Epithelial cell of esophagus (primary cell): ENCODE data around the gene RHEBL1.

Experiments used
- DNase-seq: peaks from one replicate; pipeline ENCODE4 v3.0.0; 2010; ENCODE audit warnings: low read depth
- H3K4me3 ChIP-seq: 2 replicates; pipeline ENCODE4 v1.5.1; 2011; ENCODE audit warnings: mild to moderate bottlenecking, low read length, control low read depth
- CTCF ChIP-seq: IDR thresholded peaks from 2 replicates; pipeline ENCODE4 v1.5.1; 2011; ENCODE audit warnings: low read depth, mild to moderate bottlenecking, low read length, control low read depth, inconsistent platforms; ENCODE audit not compliant: insufficient read depth; ENCODE audit errors: missing control alignments

RHEBL1 gene

GRCh38 chr12:49088932-49089330 lies 19.2 kb upstream of the RHEBL1 start:
- DNase-seq = no peak
- no peak for TF ChIP-seq CTCF
- no peak overlapping the region for H3K4me3 ChIP-seq

GRCh38 chr12:49088150-49088931 lies 18.6 kb upstream of the RHEBL1 start:
- DNase-seq = peak; percentile 93
- peak; percentile 86 for TF ChIP-seq CTCF
- no peak overlapping the region for H3K4me3 ChIP-seq

GRCh38 chr12:49086116-49086515 lies 16.3 kb upstream of the RHEBL1 start:
- no peak overlapping the region for H3K4me3 ChIP-seq
- no peak for DNase-seq
- TF ChIP-seq CTCF = no peak

GRCh38 chr12:49084438-49084837 lies 14.7 kb upstream of the RHEBL1 start:
- H3K4me3 ChIP-seq = no peak overlapping the region
- no peak for TF ChIP-seq CTCF
- DNase-seq = no peak

DNA sequence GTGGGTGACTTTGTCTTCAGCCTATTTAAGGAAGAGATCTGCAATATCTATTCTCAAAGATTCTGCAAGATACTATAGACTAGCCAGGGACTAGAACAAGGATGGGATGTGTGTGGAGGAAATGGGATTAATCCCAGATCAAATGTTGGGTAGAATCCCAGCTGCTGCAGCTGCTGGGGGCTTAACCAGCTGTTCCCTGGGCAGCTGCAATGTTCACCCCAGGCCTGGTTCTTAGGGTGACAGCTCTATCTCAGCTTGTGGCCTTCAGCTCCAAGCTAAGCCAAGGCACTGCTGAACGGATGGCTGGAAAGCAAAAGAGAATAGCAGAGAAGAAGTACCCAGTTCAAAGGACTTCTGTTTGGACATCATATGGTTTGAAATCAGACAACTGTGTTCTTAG lies 10.0 kb upstream of the RHEBL1 start:
- no peak overlapping the region for H3K4me3 ChIP-seq
- TF ChIP-seq CTCF = no peak
- no peak for DNase-seq

DNA sequence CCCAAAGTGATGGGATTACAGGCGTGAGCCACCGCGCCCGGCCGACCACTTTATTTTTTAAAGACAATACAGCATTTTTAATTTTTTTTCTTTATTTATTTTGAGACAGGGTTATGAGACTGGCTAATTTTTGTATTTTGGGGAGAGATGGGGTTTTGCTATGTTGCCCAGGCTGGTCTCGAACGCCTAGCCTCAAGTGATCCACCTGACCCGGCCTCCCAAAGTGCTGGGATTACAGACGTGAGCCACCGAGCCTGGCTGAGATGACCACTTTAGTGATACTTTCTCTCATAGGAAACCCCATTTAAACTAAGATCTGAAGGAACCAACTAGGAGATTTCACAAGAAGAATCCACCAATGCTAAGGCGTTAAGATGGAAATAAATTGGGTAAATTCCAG lies 1.2 kb upstream of the RHEBL1 start:
- H3K4me3 ChIP-seq = no peak overlapping the region
- DNase-seq = no peak
- no peak for TF ChIP-seq CTCF
